A549 (cell line): ENCODE measurements around the gene LCN2. TPM values are rescaled to one million over a fixed set of nuclear protein-coding genes. Genes with fewer than 3 reads are reported as not detected.

ENCODE experiments used
- ATAC-seq, 2 experiments: fragments of 200-7000 bp in 1 of 2; fragments of >200 bp in 1 of 2; cut with Nextera tagmentation in 1 of 2; cut with Tn5 transposase in 1 of 2; 3 replicates each; pipeline versions ENCODE4 v1.8.0 to v1.9.1; 2018 to 2020; ENCODE audit warnings: mild to moderate bottlenecking in 1 of 2, moderate library complexity in 1 of 2
- CTCF ChIA-PET: fragments of 300-600 bp; sonication (Branson Sonifier 250); formaldehyde crosslinking; extraction: SDS; loops from one replicate; lab custom pipeline; 2021; ENCODE audit warnings: antibody characterized with exemption, inconsistent platforms; lab: Yijun Ruan, JAX
- POLR2A ChIA-PET: fragments of 350-600 bp; formaldehyde crosslinking; extraction: SDS; loops from one replicate; lab custom pipeline; 2021; ENCODE audit warnings: antibody characterized with exemption, inconsistent platforms; lab: Yijun Ruan, JAX
- DNase-seq, 2 experiments: peaks; one replicate each; pipeline versions ENCODE4 v3.0.0 to v3.0.0-alpha.2; 2011 to 2016; ENCODE audit warnings: low read depth in 1 of 2, low spot score in 1 of 2
- FAIRE-seq: peaks from 2 replicates; lab custom pipeline; 2011; peaks lifted over from hg19 to GRCh38; lab: Jason Lieb, UNC
- H3K27ac ChIP-seq, 2 experiments: fragments of >200 bp; sonication (Bioruptor Twin); formaldehyde crosslinking; 3 replicates each; pipeline ENCODE4 v1.5.1; 2016 to 2017
- H3K4me1 ChIP-seq: fragments of >200 bp; sonication (Bioruptor Twin); formaldehyde crosslinking; 3 replicates; pipeline ENCODE4 v1.6.1; 2016
- H3K4me2 ChIP-seq: fragments of >200 bp; sonication (Bioruptor Twin); formaldehyde crosslinking; 3 replicates; pipeline ENCODE4 v1.6.1; 2016
- H3K4me3 ChIP-seq: fragments of >200 bp; sonication (Bioruptor Twin); formaldehyde crosslinking; 3 replicates; pipeline ENCODE4 v1.5.1; 2016
- H3K9me3 ChIP-seq: fragments of >200 bp; sonication (Bioruptor Twin); formaldehyde crosslinking; 3 replicates; pipeline ENCODE4 v1.6.1; 2016
- CBX2 ChIP-seq: fragments of 200-600 bp; sonication (generic); IDR thresholded peaks from 2 replicates; pipeline ENCODE4 v1.6.1; 2016; ENCODE audit warnings: low read depth, mild to moderate bottlenecking, borderline replicate concordance
- CBX8 ChIP-seq: fragments of 200-600 bp; sonication (generic); IDR thresholded peaks from 2 replicates; pipeline ENCODE4 v1.6.1; 2016
- EHF ChIP-seq: fragments of 250-450 bp; sonication (Bioruptor Pico); IDR thresholded peaks from 2 replicates; pipeline ENCODE4 v1.5.0; 2020; ENCODE audit warnings: mild to moderate bottlenecking
- EHMT2 ChIP-seq: fragments of 200-600 bp; sonication (generic); IDR thresholded peaks from 2 replicates; pipeline ENCODE4 v1.6.1; 2016; ENCODE audit warnings: antibody characterized with exemption, low read depth, mild to moderate bottlenecking, moderate library complexity
- EP300 ChIP-seq, 2 experiments: fragments of >200 bp; sonication (Bioruptor Twin); formaldehyde crosslinking; IDR thresholded peaks; 2 replicates in 1 of 2; 3 replicates in 1 of 2; pipeline ENCODE4 v1.6.1; 2016 to 2017
- ESRRA ChIP-seq: fragments of 150-350 bp; IDR thresholded peaks from 2 replicates; pipeline ENCODE4 v1.6.1; 2014; ENCODE audit warnings: mild to moderate bottlenecking, low read length, borderline replicate concordance
- FOXS1 ChIP-seq: fragments of 250-450 bp; sonication (Bioruptor Pico); IDR thresholded peaks from 2 replicates; pipeline ENCODE4 v1.5.0; 2020; ENCODE audit warnings: mild to moderate bottlenecking, moderate library complexity
- HES2 ChIP-seq: fragments of >200 bp; sonication (Bioruptor Twin); formaldehyde crosslinking; IDR thresholded peaks from 2 replicates; pipeline ENCODE4 v1.6.1; 2016
- HEYL ChIP-seq: fragments of 250-450 bp; sonication (Bioruptor Pico); IDR thresholded peaks from 2 replicates; pipeline ENCODE4 v1.8.0; 2021; ENCODE audit warnings: mild to moderate bottlenecking, moderate library complexity
- HOXB13 ChIP-seq: fragments of 250-450 bp; sonication (Bioruptor Pico); IDR thresholded peaks from 2 replicates; pipeline ENCODE4 v1.5.0; 2020; ENCODE audit warnings: low read depth, mild to moderate bottlenecking, moderate library complexity
- JUNB ChIP-seq: fragments of >200 bp; sonication (Bioruptor Twin); formaldehyde crosslinking; IDR thresholded peaks from 2 replicates; pipeline ENCODE4 v1.6.1; 2016
- KDM5A ChIP-seq: fragments of 200-600 bp; sonication (generic); IDR thresholded peaks from 2 replicates; pipeline ENCODE4 v1.6.1; 2016; ENCODE audit warnings: antibody characterized with exemption, mild to moderate bottlenecking
- MAFK ChIP-seq: fragments of 450-650 bp; IDR thresholded peaks from 2 replicates; pipeline ENCODE4 v1.6.1; 2014; ENCODE audit not compliant: partially characterized antibody
- MAZ ChIP-seq: fragments of 150-350 bp; IDR thresholded peaks from 2 replicates; pipeline ENCODE4 v1.6.1; 2014; ENCODE audit warnings: antibody characterized with exemption, low read depth, low read length, borderline replicate concordance
- NPAS2 ChIP-seq: fragments of 250-450 bp; sonication (Bioruptor Pico); IDR thresholded peaks from 2 replicates; pipeline ENCODE4 v1.8.0; 2022; ENCODE audit warnings: mild to moderate bottlenecking, moderate library complexity, borderline replicate concordance
- POLR2A ChIP-seq: IDR thresholded peaks from 2 replicates; pipeline ENCODE4 v1.6.1; 2012; ENCODE audit warnings: mild to moderate bottlenecking, low read length
- POLR2AphosphoS2 ChIP-seq: conservative IDR thresholded peaks from 2 replicates; pipeline ENCODE4 v1.6.1; 2012; ENCODE audit warnings: low read length, improper control_type of control experiment, inconsistent platforms
- RCOR1 ChIP-seq: fragments of 150-350 bp; IDR thresholded peaks from 2 replicates; pipeline ENCODE4 v1.6.1; 2014; ENCODE audit warnings: antibody characterized with exemption, low read length, low read depth
- RNF2 ChIP-seq: fragments of 200-600 bp; sonication (generic); IDR thresholded peaks from 2 replicates; pipeline ENCODE4 v1.6.1; 2016; ENCODE audit warnings: low read depth, mild to moderate bottlenecking, antibody characterized with exemption, moderate library complexity, borderline replicate concordance
- SMC3 ChIP-seq: fragments of >200 bp; sonication (Bioruptor Twin); formaldehyde crosslinking; IDR thresholded peaks from 3 replicates; pipeline ENCODE4 v1.6.1; 2018; ENCODE audit warnings: inconsistent platforms
- SREBF2 ChIP-seq: fragments of 450-650 bp; IDR thresholded peaks from 2 replicates; pipeline ENCODE4 v1.6.1; 2014; ENCODE audit warnings: mild to moderate bottlenecking, moderate library complexity
- WGBS: methylation state at CpG from one replicate; pipeline ENCODE4 v1.1.6; 2017; ENCODE audit errors: missing lambda C conversion rate; 5-methylcytosine and 5-hydroxymethylcytosine counted together
- polyA plus RNA-seq, 4 experiments: library from polyadenylated mRNA; depleted of rRNA in 3 of 4; stranded (reverse); fragments of >200 nt; fragmentation: RNase III in 1 of 4; extraction: RNeasy Plus Mini Kit Qiagen cat#74134 plus additional on column Dnase treatment in 1 of 4; gene quantifications; 2 replicates in 3 of 4; 3 replicates in 1 of 4; pipeline ENCODE4 v1.2.3, GENCODE V29; 2011 to 2017
- TF ChIP-seq, protein P1 (sequence below): fragments of 250-450 bp; sonication (Bioruptor Pico); IDR thresholded peaks from 2 replicates; pipeline ENCODE4 v1.5.0; 2021; ENCODE audit warnings: mild to moderate bottlenecking, moderate library complexity, borderline replicate concordance
- TF ChIP-seq, protein P2 (sequence below): fragments of 450-650 bp; IDR thresholded peaks from 2 replicates; pipeline ENCODE4 v1.6.1; 2014; ENCODE audit warnings: antibody characterized with exemption

The LCN2 gene
- polyA plus RNA-seq, 2 of the 4 experiments (the other 2 are of a cell fraction), result 2.3 to 11.9 TPM

DNA sequence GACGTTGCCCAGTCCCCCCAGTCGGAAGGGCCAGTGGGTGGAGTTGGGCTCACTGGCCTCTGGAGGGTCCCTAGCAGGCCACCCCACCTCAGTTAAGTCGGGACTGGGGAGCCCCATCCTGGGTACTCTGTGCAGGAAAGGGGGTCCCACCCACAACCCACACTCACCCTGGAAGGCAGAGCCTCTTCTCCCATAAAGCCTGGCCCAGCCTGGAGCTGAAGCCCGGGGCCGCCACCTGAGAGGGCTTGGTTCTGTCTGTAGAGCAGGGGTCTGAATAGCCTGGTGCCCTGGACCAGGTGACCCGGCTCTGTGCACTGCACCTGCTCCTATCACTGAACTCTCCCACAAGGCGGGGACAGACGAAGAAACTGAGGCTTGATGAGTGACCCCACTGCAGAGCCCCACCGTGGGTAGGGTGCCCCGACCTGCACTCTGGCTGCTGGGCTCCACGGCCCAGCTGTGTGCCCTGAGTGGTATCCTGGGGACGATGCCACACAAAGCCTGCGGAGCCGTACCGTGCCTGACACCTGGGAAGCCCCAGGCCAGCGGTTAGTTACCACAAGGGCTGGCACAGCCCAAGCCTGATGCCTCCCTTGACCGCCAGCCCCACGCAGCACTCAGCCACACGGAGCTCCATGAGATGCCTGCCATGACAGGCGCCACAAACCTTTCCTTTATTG is 29.1 kb upstream of the LCN2 start:
- Histone ChIP-seq H3K4me2 (no peak overlapping the region), H3K4me1 (peaks cover 9% of the 10 kb centered on the region), H3K4me3 (no peak overlapping the region), H3K9me3 (no peaks in the 10 kb centered on the region), H3K27ac (no peak overlapping the region)
- WGBS, result 89% methylated on average over 14 of the region's 20 CpGs
- FAIRE-seq (no peak), DNase-seq (no peak), ATAC-seq (no peak)
- ChIA-PET POLR2A (interaction anchor here (1.0 kb wide), 2 partner anchors 8 to 53 kb away, joined by 3 read pairs; partner anchors contain the start of genes NAIF1 and SLC25A25), CTCF (interaction anchor here (0.8 to 1.5 kb wide), 5 partner anchors 14 to 177 kb away, joined by 3 to 4 read pairs (median 4); no protein-coding TSS in a partner anchor)
- TF ChIP-seq, protein P1, sequence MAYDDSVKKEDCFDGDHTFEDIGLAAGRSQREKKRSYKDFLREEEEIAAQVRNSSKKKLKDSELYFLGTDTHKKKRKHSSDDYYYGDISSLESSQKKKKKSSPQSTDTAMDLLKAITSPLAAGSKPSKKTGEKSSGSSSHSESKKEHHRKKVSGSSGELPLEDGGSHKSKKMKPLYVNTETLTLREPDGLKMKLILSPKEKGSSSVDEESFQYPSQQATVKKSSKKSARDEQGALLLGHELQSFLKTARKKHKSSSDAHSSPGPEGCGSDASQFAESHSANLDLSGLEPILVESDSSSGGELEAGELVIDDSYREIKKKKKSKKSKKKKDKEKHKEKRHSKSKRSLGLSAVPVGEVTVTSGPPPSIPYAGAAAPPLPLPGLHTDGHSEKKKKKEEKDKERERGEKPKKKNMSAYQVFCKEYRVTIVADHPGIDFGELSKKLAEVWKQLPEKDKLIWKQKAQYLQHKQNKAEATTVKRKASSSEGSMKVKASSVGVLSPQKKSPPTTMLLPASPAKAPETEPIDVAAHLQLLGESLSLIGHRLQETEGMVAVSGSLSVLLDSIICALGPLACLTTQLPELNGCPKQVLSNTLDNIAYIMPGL (CRISPR knock-in tag), result no peak
- TF ChIP-seq SMC3 (no peak), EHMT2 (no peak), CBX2 (no peak), SREBF2 (no peak), NPAS2 (no peak), HES2 (no peak)

- TF ChIP-seq ESRRA, result no peak
- TF ChIP-seq POLR2AphosphoS2, result no peak
- TF ChIP-seq HOXB13 (CRISPR knock-in tag), result no peak
- no peak for TF ChIP-seq KDM5A
- no peak for TF ChIP-seq EHF (CRISPR knock-in tag)
- TF ChIP-seq CBX8, result no peak
- TF ChIP-seq MAZ, result no peak
- no peak for TF ChIP-seq NPAS2
Measured at GRCh38 chr9:128120741-128121465, 28.4 kb upstream of the LCN2 start.

DNA sequence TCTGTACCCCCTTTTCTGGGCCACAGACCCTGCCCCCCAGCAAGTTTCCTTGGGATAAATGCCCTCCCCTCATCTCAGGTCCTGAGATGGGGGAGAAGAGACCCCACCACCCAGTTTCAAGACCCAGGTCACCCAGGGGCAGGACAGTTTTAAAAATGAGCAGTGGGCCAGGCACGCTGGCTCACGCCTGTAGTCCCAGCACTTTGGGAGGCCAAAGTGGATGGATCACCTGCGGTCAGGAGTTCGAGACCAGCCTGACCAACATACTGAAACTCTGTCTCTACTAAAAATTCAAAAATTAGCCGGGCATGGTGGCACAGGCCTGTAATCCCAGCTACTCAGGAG is 27.8 kb upstream of the LCN2 start:
- CTCF ChIA-PET, result interaction anchor here (1.2 kb wide), 1 partner anchor 27 kb away, joined by 4 read pairs; no protein-coding TSS in a partner anchor
- 85% methylated on average over 5 of the region's 5 CpGs for WGBS
- DNase-seq, result no peak
- FAIRE-seq, result no peak
- TF ChIP-seq RCOR1 (no peak), EP300 (IDR thresholded peaks at IDR 0.05) (no peak), CBX8 (no peak), MAFK (no peak), JUNB (no peak), POLR2A (no peak), HEYL (CRISPR knock-in tag) (no peak), RNF2 (no peak), FOXS1 (CRISPR knock-in tag) (no peak)
- TF ChIP-seq, protein P2, sequence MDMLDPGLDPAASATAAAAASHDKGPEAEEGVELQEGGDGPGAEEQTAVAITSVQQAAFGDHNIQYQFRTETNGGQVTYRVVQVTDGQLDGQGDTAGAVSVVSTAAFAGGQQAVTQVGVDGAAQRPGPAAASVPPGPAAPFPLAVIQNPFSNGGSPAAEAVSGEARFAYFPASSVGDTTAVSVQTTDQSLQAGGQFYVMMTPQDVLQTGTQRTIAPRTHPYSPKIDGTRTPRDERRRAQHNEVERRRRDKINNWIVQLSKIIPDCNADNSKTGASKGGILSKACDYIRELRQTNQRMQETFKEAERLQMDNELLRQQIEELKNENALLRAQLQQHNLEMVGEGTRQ, result no peak
- POLR2A ChIA-PET, result no interaction called here
- no peak for ATAC-seq
- Histone ChIP-seq H3K4me2 (no peak overlapping the region), H3K4me3 (no peak overlapping the region), H3K9me3 (no peaks in the 10 kb centered on the region), H3K27ac (no peak overlapping the region), H3K4me1 (peaks cover 21% of the 10 kb centered on the region)

More at GRCh38 chr9:128120741-128121465, 28.4 kb upstream of the LCN2 start:
- Histone ChIP-seq H3K4me3 (no peak overlapping the region), H3K4me1 (peaks cover 16% of the 10 kb centered on the region), H3K4me2 (no peak overlapping the region), H3K9me3 (no peaks in the 10 kb centered on the region), H3K27ac (no peak overlapping the region)
- ChIA-PET POLR2A (interaction anchor here (1.0 kb wide), 1 partner anchor 54 kb away, joined by 3 read pairs; the partner anchor contains the start of genes NAIF1 and SLC25A25), CTCF (interaction anchor here (1.2 to 1.5 kb wide), 3 partner anchors 22 to 28 kb away, joined by 3 to 4 read pairs (median 4); no protein-coding TSS in a partner anchor)
- FAIRE-seq (no peak), ATAC-seq (no peak), DNase-seq (no peak)
- WGBS, result 86% methylated on average over 29 of the region's 29 CpGs
